Activated CD8-positive, alpha-beta memory T cell treated with anti-CD3 and anti-CD28 coated beads for 36 hours (primary cell): Measurements from ENCODE around the gene RNF208. TPM values are rescaled to one million over a fixed set of nuclear protein-coding genes. Genes with fewer than 3 reads are reported as not detected.

Source experiments
- CTCF ChIA-PET: fragments of 350-600 bp; sonication (Branson Sonifier 250); formaldehyde crosslinking; loops from one replicate; lab custom pipeline; 2021; ENCODE audit warnings: antibody characterized with exemption; lab: Charles Lee
- POLR2A ChIA-PET: fragments of 350-600 bp; sonication (Branson Sonifier 250); formaldehyde crosslinking; loops from one replicate; lab custom pipeline; 2021; ENCODE audit warnings: antibody characterized with exemption; lab: Charles Lee
- total RNA-seq, 2 experiments: library from RNA; stranded (reverse); gene quantifications; one replicate each; pipeline ENCODE4 v1.2.3, GENCODE V29; 2021

The RNF208 gene
- total RNA-seq, 2 experiments from 2014 or later = 3.0 to 4.1 TPM

- ChIA-PET POLR2A (no interaction called here), CTCF (interaction anchor here (1.2 kb wide), 1 partner anchor 10 kb away, joined by 3 read pairs; no protein-coding TSS in a partner anchor)
Observed at GRCh38 chr9:137193771-137194170, 28.3 kb downstream of the RNF208 start.

GRCh38 chr9:137192859-137193258 is 29.2 kb downstream of the RNF208 start:
- ChIA-PET POLR2A (interaction anchor here (0.6 kb wide), 1 partner anchor 55 kb away, joined by 5 read pairs; no protein-coding TSS in a partner anchor), CTCF (interaction anchor here (1.7 kb wide), 1 partner anchor 44 kb away, joined by 4 read pairs; no protein-coding TSS in a partner anchor)

GRCh38 chr9:137192448-137192780 is 29.6 kb downstream of the RNF208 start:
- ChIA-PET POLR2A (interaction anchor here (0.6 kb wide), 1 partner anchor 56 kb away, joined by 5 read pairs; no protein-coding TSS in a partner anchor), CTCF (interaction anchor here (0.5 to 1.7 kb wide), 2 partner anchors 44 to 67 kb away, joined by 4 to 5 read pairs; no protein-coding TSS in a partner anchor)

GRCh38 chr9:137191691-137192447 is 30.2 kb downstream of the RNF208 start:
- ChIA-PET CTCF (interaction anchor here (0.5 to 1.7 kb wide), 2 partner anchors 45 to 66 kb away, joined by 4 to 5 read pairs; no protein-coding TSS in a partner anchor), POLR2A (interaction anchor here (0.6 kb wide), 1 partner anchor 63 kb away, joined by 3 read pairs; no protein-coding TSS in a partner anchor)

GRCh38 chr9:137191245-137191644 is 30.8 kb downstream of the RNF208 start:
- ChIA-PET POLR2A (interaction anchor here (0.6 kb wide), 1 partner anchor 63 kb away, joined by 3 read pairs; no protein-coding TSS in a partner anchor), CTCF (no interaction called here)

- POLR2A ChIA-PET = interaction anchor here (0.5 to 3.4 kb wide), 4 partner anchors 46 to 60 kb away, joined by 3 to 19 read pairs (median 4); partner anchors contain the start of gene TUBB4B
- CTCF ChIA-PET = interaction anchor here (0.5 to 3.1 kb wide), 4 partner anchors 12 to 326 kb away, joined by 3 to 21 read pairs (median 4); partner anchors contain the start of genes GRIN1 and TPRN
Observed at GRCh38 chr9:137190315-137190856, 31.7 kb downstream of the RNF208 start.

GRCh38 chr9:137189297-137190295 is 32.4 kb downstream of the RNF208 start:
- ChIA-PET CTCF (interaction anchor here (0.8 to 3.2 kb wide), 13 partner anchors 9 to 155 kb away, joined by 3 to 21 read pairs (median 4); partner anchors contain the start of genes GRIN1, RNF224, SLC34A3 and TPRN), POLR2A (interaction anchor here (0.8 to 3.4 kb wide), 10 partner anchors 11 to 382 kb away, joined by 3 to 19 read pairs (median 4); partner anchors contain the start of genes TPRN and TUBB4B)

GRCh38 chr9:137188490-137189296 is 33.3 kb downstream of the RNF208 start, which contains the start of the genes ANAPC2 and SSNA1:
Gene ANAPC2 (minus strand): TSS chr9:137188560. CDS start chr9:137188532, 28 bp downstream.
Gene SSNA1 (plus strand): TSS chr9:137188676. CDS start chr9:137188727, 51 bp downstream.
- ChIA-PET CTCF (interaction anchor here (0.8 to 3.2 kb wide), 17 partner anchors 8 to 154 kb away, joined by 3 to 21 read pairs (median 4); partner anchors contain the start of genes GRIN1, NPDC1, RNF224 and SLC34A3), POLR2A (interaction anchor here (0.8 to 3.4 kb wide), 11 partner anchors 10 to 381 kb away, joined by 3 to 19 read pairs (median 4); partner anchors contain the start of gene TPRN)

- ChIA-PET POLR2A (interaction anchor here (1.0 to 3.4 kb wide), 7 partner anchors 10 to 93 kb away, joined by 3 to 19 read pairs (median 6); partner anchors contain the start of gene TPRN), CTCF (interaction anchor here (1.0 to 3.2 kb wide), 12 partner anchors 8 to 154 kb away, joined by 3 to 21 read pairs (median 4); partner anchors contain the start of genes NPDC1, RNF224, SLC34A3 and TPRN)
Observed at GRCh38 chr9:137188086-137188489, 34.0 kb downstream of the RNF208 start.

- ChIA-PET CTCF (interaction anchor here (1.0 to 3.2 kb wide), 9 partner anchors 9 to 158 kb away, joined by 3 to 21 read pairs (median 5); partner anchors contain the start of genes NPDC1, RNF224 and TPRN), POLR2A (interaction anchor here (1.0 to 3.4 kb wide), 4 partner anchors 13 to 92 kb away, joined by 3 to 19 read pairs (median 7); partner anchors contain the start of gene TPRN)
Observed at GRCh38 chr9:137187386-137187785, 34.7 kb downstream of the RNF208 start.

- ChIA-PET CTCF (interaction anchor here (2.0 kb wide), 1 partner anchor 11 kb away, joined by 5 read pairs; no protein-coding TSS in a partner anchor), POLR2A (no interaction called here)
Observed at GRCh38 chr9:137186385-137186784, 35.7 kb downstream of the RNF208 start.

- CTCF ChIA-PET = interaction anchor here (2.0 kb wide), 1 partner anchor 11 kb away, joined by 5 read pairs; no protein-coding TSS in a partner anchor
Observed at GRCh38 chr9:137185921-137186320, 36.1 kb downstream of the RNF208 start.

GRCh38 chr9:137184881-137185660 is 37.0 kb downstream of the RNF208 start:
- POLR2A ChIA-PET = no interaction called here

More at GRCh38 chr9:137185921-137186320, 36.1 kb downstream of the RNF208 start:
- POLR2A ChIA-PET = no interaction called here

GRCh38 chr9:137183980-137184595 is 38.0 kb downstream of the RNF208 start:
- POLR2A ChIA-PET = no interaction called here
- CTCF ChIA-PET = no interaction called here

More at GRCh38 chr9:137184881-137185660, 37.0 kb downstream of the RNF208 start:
- CTCF ChIA-PET = interaction anchor here (2.0 kb wide), 1 partner anchor 10 kb away, joined by 5 read pairs; no protein-coding TSS in a partner anchor

- POLR2A ChIA-PET = interaction anchor here (0.5 kb wide), 1 partner anchor 71 kb away, joined by 3 read pairs; no protein-coding TSS in a partner anchor
- CTCF ChIA-PET = interaction anchor here (1.2 kb wide), 1 partner anchor 54 kb away, joined by 3 read pairs; no protein-coding TSS in a partner anchor
Observed at GRCh38 chr9:137182836-137183235, 39.2 kb downstream of the RNF208 start.
